ENCODE measurements around the gene FBXO46.
A peak's percentile ranks its signal among the peaks of the same experiment; 100 is the strongest.

Gene FBXO46

DNA sequence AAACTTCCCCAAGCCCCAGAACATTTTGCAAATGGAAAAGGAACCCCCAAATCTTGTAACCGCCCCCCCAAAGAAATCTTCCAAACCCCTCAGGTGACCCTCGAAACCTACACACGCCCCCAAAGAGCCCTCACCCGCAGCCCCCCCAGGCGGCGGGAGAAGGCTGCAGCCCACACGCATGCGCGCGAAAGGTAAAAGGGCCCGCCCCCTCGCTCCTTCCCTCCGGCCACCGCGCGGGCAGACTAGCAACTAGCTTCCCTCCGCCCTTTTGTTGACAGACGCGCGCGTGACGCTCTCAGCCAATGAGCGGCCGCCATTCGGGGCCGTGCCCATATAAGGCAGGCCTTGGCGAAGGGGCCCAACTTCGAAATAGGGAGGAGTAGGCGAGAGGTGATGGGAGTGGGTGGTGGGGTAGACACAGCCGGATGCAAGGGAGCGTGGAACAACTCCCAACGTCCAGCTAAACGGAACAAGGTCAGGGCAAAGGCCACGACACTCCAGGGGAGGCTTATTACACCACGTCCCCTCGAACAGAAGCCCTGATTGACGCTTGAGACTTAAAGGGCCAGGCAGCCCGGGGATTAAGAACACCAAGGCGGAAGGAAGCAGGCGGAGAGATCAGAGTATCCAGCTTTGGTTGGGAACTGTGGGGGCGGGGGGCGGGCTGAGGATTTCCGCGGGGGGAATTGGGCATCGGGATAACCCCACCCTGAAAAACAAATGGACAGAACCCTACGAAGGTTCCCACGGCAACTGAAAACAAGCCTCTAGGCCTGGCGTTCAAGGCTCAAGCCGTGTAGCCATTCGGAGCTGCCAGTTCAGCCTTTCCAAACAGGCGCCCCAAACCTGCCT lies 13.3 kb downstream of the FBXO46 start:
- H3K4me1 ChIP-seq (ENCODE audit: control insufficient read depth in 1 of 2, insufficient read depth in 2 of 2, low read length in 2 of 2), result peaks cover 14 to 19% of the 10 kb centered on the region in 2 donors
- peaks cover 0 to 13% of the 10 kb centered on the region in 2 donors for H3K36me3 ChIP-seq (ENCODE audit: control insufficient read depth in 1 of 2, insufficient read depth in 2 of 2, low read length in 2 of 2)
- peak overlapping the region; percentile 99 for H3K27ac ChIP-seq (ENCODE audit: low read length)
- H3K9me3 ChIP-seq (ENCODE audit: control insufficient read depth in 1 of 2, low read length in 2 of 2), result no peaks in the 10 kb centered on the region
- peak overlapping the region; percentile 75 to 79 for H3K4me3 ChIP-seq (ENCODE audit: low read depth in 1 of 2, low read length in 2 of 2)
- no peaks in the 10 kb centered on the region for H3K27me3 ChIP-seq (ENCODE audit: low read depth, low read length)

DNA sequence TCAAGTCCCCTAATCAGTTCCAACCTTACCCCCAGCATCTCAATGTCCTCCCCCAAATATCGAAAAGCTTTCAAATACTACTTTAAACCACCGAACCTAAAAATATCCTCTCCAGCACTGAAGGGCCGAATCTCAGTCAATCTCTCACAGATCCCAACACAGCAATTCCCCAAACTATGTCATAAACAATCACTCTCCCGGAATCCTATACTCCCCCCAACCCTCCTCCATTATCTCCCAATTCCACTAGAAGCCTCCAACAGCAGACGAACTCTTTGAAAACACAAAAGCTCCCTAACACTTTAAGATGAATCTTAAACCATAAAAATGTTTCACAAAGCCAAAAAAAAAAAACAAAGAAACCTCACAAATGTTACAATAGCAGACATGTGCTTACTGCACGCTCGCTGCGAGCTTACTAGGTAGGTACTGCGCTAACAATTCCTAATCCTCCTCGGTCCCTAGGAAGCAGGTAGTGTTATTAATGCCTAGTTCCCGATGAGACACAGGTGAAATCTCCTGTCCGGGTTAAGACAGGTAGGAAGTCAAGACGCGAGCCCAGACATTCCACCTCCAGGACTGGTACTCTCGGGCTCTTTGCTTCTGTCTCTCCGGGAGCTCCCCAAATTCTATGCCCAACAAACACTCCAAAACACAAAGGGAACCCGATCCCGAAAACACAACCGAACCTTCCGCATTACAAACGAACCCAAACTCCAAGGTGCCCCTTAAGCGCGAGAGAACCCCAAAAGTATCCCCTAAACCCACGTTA lies 14.2 kb downstream of the FBXO46 start:
- no peaks in the 10 kb centered on the region for H3K27me3 ChIP-seq (ENCODE audit: low read depth, low read length)
- no peaks in the 10 kb centered on the region for H3K9me3 ChIP-seq (ENCODE audit: control insufficient read depth in 1 of 2, low read length in 2 of 2)
- peaks cover 0 to 18% of the 10 kb centered on the region in 2 donors for H3K36me3 ChIP-seq (ENCODE audit: control insufficient read depth in 1 of 2, insufficient read depth in 2 of 2, low read length in 2 of 2)
- peak overlapping the region; percentile 90 for H3K27ac ChIP-seq (ENCODE audit: low read length)
- H3K4me1 ChIP-seq (ENCODE audit: control insufficient read depth in 1 of 2, insufficient read depth in 2 of 2, low read length in 2 of 2), result peaks cover 14 to 19% of the 10 kb centered on the region in 2 donors
- H3K4me3 ChIP-seq (ENCODE audit: low read depth in 1 of 2, low read length in 2 of 2), result peak overlapping the region; percentile 75 to 79

DNA sequence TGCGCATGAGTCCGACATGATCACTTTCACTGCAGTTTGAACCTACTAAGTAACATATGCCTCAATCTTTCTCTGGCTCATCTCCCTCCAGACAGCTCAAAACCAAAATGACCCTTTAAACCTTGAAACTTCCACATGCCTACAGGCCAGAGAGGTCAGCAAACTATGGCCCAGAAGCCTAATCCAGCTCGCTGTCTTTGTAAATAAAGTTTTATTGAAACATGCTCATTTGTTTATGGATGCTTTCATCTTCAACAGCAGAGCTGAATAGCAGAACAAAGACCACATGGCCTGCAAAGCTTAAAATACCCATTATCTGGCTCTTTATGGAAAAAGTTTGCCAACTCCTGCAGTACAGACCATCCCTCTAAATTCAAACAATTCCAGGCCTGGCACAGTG lies 15.6 kb downstream of the FBXO46 start:
- Histone ChIP-seq H3K36me3 (ENCODE audit: control insufficient read depth in 1 of 2, insufficient read depth in 2 of 2, low read length in 2 of 2) (peaks cover 0 to 22% of the 10 kb centered on the region in 2 donors), H3K4me3 (ENCODE audit: low read depth in 1 of 2, low read length in 2 of 2) (no peak overlapping the region), H3K27me3 (ENCODE audit: low read depth, low read length) (no peaks in the 10 kb centered on the region), H3K27ac (ENCODE audit: low read length) (no peak overlapping the region), H3K4me1 (ENCODE audit: control insufficient read depth in 1 of 2, insufficient read depth in 2 of 2, low read length in 2 of 2) (peaks cover 14 to 19% of the 10 kb centered on the region in 2 donors), H3K9me3 (ENCODE audit: control insufficient read depth in 1 of 2, low read length in 2 of 2) (no peaks in the 10 kb centered on the region)

DNA sequence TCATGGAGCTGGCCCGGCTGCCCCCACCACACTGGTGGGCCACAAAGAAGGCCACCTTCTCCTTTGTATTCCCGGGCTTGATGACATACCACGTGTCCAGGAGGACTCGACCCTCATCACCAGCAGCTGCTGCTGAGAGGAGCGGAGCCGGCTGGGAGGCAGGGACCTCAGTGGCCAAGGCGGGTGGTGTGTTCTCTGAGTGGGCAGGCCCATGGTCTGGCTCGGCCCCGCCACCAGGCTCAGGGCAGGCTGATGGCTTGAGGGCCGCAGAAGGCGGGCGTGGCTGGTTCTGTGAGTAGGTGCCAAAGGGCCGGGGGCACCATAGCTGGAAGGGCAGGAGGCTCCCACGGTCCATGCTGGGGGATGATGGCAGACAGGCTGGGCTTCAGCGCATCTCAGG lies 17.6 kb downstream of the FBXO46 start:
- Histone ChIP-seq H3K4me3 (ENCODE audit: low read depth in 1 of 2, low read length in 2 of 2) (no peak overlapping the region), H3K27me3 (ENCODE audit: low read depth, low read length) (no peaks in the 10 kb centered on the region), H3K27ac (ENCODE audit: low read length) (no peak overlapping the region), H3K36me3 (ENCODE audit: control insufficient read depth in 1 of 2, insufficient read depth in 2 of 2, low read length in 2 of 2) (peaks cover 0 to 22% of the 10 kb centered on the region in 2 donors), H3K9me3 (ENCODE audit: control insufficient read depth in 1 of 2, low read length in 2 of 2) (no peaks in the 10 kb centered on the region), H3K4me1 (ENCODE audit: control insufficient read depth in 1 of 2, insufficient read depth in 2 of 2, low read length in 2 of 2) (peaks cover 10 to 15% of the 10 kb centered on the region in 2 donors)

DNA sequence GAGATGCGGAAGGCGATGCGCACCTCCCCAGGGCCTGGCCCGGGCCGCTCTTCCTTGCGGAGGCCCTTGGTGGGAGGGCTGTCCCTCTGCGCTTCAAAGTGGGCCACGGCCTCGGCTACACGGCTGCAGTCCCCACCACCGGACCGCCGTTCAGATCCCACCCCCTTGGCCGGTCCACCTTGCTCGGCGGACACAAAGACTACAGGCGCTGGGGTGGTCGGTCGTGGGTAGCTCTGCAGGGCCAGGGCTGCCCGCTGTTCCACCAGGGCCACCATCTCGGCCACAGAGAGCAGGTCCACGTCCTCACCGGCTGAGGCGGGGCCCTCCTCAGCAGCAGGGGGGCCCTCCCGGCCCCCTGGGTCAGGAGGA lies 18.0 kb downstream of the FBXO46 start:
- H3K4me3 ChIP-seq (ENCODE audit: low read depth in 1 of 2, low read length in 2 of 2), result no peak overlapping the region
- peaks cover 0 to 22% of the 10 kb centered on the region in 2 donors for H3K36me3 ChIP-seq (ENCODE audit: control insufficient read depth in 1 of 2, insufficient read depth in 2 of 2, low read length in 2 of 2)
- peaks cover 7 to 11% of the 10 kb centered on the region in 2 donors for H3K4me1 ChIP-seq (ENCODE audit: control insufficient read depth in 1 of 2, insufficient read depth in 2 of 2, low read length in 2 of 2)
- H3K27me3 ChIP-seq (ENCODE audit: low read depth, low read length), result no peaks in the 10 kb centered on the region
- H3K9me3 ChIP-seq (ENCODE audit: control insufficient read depth in 1 of 2, low read length in 2 of 2), result no peaks in the 10 kb centered on the region
- H3K27ac ChIP-seq (ENCODE audit: low read length), result no peak overlapping the region

DNA sequence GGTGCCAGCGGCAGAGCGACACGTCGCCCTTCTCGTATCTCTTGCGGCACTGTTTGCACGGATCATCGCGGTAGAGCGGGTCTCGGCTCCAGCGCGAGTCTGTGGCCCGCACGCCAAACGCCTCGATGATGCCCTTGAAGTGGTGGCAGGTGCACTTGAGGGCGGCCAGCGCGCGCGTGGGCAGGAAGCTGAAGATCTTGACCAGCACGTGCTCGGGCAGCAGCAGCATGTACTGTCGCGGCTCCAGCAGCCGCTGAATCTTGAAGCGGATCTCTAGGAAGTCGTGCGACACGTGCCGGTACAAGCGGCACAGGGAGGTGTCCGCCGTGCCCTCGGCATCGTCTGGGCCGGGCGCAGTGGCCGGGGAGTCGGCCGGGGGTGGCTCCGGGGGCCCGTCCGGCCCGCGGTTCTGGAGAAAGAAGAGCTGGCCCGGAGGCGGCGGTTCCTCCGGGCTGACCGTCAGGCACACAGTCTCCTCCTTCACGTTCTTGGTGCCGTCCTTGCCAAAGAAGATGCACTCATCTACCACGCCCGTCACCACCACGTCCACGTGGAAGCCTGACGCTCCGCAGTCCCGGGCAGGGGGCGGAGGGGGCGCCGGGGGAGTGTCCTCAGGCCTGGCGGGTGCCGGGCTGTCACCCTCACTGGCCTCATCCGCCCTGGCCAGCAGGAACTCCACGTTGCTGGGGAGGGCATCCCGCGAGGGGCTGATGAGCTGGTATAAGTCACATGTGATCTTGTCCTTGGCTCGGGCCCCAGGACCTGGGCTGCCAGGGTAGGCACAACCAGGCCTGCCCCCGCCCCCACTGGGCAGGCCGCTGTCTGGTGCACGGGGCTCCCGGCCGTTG lies 18.6 kb downstream of the FBXO46 start:
- Histone ChIP-seq H3K4me3 (ENCODE audit: low read depth in 1 of 2, low read length in 2 of 2) (no peak overlapping the region), H3K27ac (ENCODE audit: low read length) (no peak overlapping the region)

DNA sequence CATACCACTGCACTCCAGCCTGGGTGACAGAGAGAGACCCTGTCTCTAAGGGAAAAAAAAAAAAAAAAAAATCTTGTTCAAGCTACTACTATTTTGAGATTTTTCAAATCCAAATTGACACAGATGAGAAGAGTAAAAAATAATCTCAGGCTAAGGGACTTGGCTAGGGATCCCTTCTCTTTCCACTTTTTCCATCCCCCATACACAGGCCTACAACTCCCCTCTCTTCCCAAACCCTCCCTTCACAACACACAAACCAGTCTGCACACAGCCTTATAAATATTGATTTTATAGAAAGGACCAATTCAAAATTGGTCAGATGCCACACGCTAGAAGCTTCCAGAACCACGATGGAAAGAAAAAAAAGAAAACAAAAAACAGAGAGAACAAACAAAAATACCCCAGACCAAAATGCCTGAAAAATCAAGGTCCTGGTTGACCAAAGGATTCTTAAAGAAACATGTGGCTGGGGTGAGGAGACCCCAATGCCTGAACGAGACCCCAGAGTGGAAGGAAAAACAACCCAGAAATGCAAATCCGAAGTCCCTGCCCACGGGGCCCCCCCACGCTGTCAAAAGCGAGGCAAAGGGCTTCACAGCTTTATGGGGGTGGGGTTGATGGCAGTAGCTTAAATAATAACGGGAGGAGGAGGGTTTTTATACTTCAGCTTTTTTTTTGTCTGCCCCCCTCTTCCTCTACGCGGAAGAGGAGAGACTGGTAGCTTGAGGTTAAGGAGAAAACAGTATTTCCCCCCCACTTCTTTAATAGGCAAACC lies 20.2 kb downstream of the FBXO46 start:
- no peaks in the 10 kb centered on the region for H3K9me3 ChIP-seq (ENCODE audit: control insufficient read depth in 1 of 2, low read length in 2 of 2)
- no peaks in the 10 kb centered on the region for H3K27me3 ChIP-seq (ENCODE audit: low read depth, low read length)
- no peak overlapping the region for H3K27ac ChIP-seq (ENCODE audit: low read length)
- H3K36me3 ChIP-seq (ENCODE audit: control insufficient read depth in 1 of 2, insufficient read depth in 2 of 2, low read length in 2 of 2), result peaks cover 0 to 22% of the 10 kb centered on the region in 2 donors
- no peaks in the 10 kb centered on the region for H3K4me1 ChIP-seq (ENCODE audit: control insufficient read depth in 1 of 2, insufficient read depth in 2 of 2, low read length in 2 of 2)
- no peak overlapping the region for H3K4me3 ChIP-seq (ENCODE audit: low read depth in 1 of 2, low read length in 2 of 2)

More for the DNA sequence above, 18.6 kb downstream of the FBXO46 start:
- Histone ChIP-seq H3K27me3 (ENCODE audit: low read depth, low read length) (no peaks in the 10 kb centered on the region), H3K4me1 (ENCODE audit: control insufficient read depth in 1 of 2, insufficient read depth in 2 of 2, low read length in 2 of 2) (peaks cover 7 to 11% of the 10 kb centered on the region in 2 donors), H3K9me3 (ENCODE audit: control insufficient read depth in 1 of 2, low read length in 2 of 2) (no peaks in the 10 kb centered on the region), H3K36me3 (ENCODE audit: control insufficient read depth in 1 of 2, insufficient read depth in 2 of 2, low read length in 2 of 2) (peaks cover 0 to 22% of the 10 kb centered on the region in 2 donors)

DNA sequence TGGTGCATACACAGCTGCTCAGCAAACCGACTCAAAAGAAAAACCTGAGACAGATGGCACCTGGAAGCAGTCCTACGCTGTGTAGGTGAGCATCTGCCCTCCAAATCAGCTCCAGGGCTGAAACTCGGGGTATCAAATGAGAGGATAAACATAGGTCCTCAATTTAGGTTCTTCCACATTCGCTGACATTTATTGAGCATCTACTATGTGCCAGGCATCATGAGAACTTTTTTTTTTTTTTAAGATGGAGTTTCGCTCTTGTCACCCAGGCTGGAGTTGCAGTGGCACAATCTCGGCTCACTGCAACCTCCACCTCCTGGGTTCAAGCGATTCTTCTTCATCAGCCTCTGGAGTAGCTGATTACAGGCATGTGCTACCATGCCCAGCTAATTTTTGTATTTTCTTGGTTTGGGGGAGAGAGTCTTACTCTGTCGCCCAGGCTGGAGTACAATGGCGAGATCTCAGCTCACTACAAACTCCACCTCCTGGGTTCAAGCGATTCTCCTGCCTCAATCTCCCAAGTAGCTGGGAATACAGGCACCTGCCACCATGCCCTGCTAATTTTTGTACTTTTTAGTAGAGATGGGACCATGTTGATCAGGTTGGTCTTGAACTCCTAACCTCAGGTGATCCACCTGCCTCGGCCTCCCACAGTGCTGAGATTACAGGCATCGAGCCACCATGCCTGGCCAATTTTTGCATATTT lies 24.8 kb downstream of the FBXO46 start:
- no peak overlapping the region for H3K27ac ChIP-seq (ENCODE audit: low read length)

DNA sequence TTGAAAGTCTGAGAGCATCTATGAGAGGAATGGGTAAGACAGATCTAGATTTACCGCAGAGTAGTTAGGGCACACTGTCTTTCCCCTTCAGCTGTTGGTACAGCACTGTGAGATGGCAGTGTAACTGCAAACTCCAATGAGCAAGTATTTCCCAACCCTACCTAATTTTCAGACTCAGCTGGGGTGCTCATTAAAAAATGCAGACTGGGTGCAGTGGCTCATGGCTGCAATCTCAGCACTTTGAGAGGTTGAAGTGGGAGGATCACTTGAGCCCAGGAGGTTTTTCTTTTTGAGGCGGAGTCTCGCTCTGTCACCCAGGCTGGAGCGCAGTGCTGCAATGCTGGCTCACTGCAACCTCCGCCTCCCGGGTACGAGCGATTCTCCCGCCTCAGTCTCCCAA lies 25.6 kb downstream of the FBXO46 start:
- H3K27me3 ChIP-seq (ENCODE audit: low read depth, low read length), result no peaks in the 10 kb centered on the region
- H3K4me3 ChIP-seq (ENCODE audit: low read depth in 1 of 2, low read length in 2 of 2), result no peak overlapping the region
- no peak overlapping the region for H3K27ac ChIP-seq (ENCODE audit: low read length)
- H3K36me3 ChIP-seq (ENCODE audit: control insufficient read depth in 1 of 2, insufficient read depth in 2 of 2, low read length in 2 of 2), result peaks cover 5 to 6% of the 10 kb centered on the region in 2 donors
- no peaks in the 10 kb centered on the region for H3K9me3 ChIP-seq (ENCODE audit: control insufficient read depth in 1 of 2, low read length in 2 of 2)
- H3K4me1 ChIP-seq (ENCODE audit: control insufficient read depth in 1 of 2, insufficient read depth in 2 of 2, low read length in 2 of 2), result no peaks in the 10 kb centered on the region

More for the DNA sequence above, 24.8 kb downstream of the FBXO46 start:
- no peaks in the 10 kb centered on the region for H3K4me1 ChIP-seq (ENCODE audit: control insufficient read depth in 1 of 2, insufficient read depth in 2 of 2, low read length in 2 of 2)
- H3K27me3 ChIP-seq (ENCODE audit: low read depth, low read length), result no peaks in the 10 kb centered on the region
- no peak overlapping the region for H3K4me3 ChIP-seq (ENCODE audit: low read depth in 1 of 2, low read length in 2 of 2)
- peaks cover 5 to 6% of the 10 kb centered on the region in 2 donors for H3K36me3 ChIP-seq (ENCODE audit: control insufficient read depth in 1 of 2, insufficient read depth in 2 of 2, low read length in 2 of 2)
- H3K9me3 ChIP-seq (ENCODE audit: control insufficient read depth in 1 of 2, low read length in 2 of 2), result no peaks in the 10 kb centered on the region

DNA sequence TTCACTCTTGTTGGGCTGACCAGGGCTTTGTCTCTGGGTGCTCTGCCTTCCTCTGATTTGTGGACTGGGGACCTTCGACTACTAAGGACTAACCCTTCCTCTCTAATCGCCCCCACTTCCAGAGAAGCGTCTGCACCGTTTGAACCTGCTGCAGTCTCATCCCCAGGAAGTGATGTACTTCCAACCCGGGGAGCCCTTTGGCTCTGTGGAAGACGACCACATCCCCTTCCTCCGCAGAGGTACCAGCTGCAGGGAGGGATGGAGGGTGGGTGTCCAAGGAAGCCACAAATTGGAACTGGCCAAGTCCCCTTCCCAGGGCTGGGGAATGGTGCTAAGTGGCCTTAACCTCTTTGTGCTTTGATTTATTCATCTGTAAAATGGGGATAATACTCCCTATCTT lies 29.0 kb downstream of the FBXO46 start:
- peaks cover 5 to 6% of the 10 kb centered on the region in 2 donors for H3K36me3 ChIP-seq (ENCODE audit: control insufficient read depth in 1 of 2, insufficient read depth in 2 of 2, low read length in 2 of 2)
- no peak overlapping the region for H3K4me3 ChIP-seq (ENCODE audit: low read depth in 1 of 2, low read length in 2 of 2)
- no peak overlapping the region for H3K27ac ChIP-seq (ENCODE audit: low read length)
- H3K4me1 ChIP-seq (ENCODE audit: control insufficient read depth in 1 of 2, insufficient read depth in 2 of 2, low read length in 2 of 2), result no peaks in the 10 kb centered on the region
- H3K27me3 ChIP-seq (ENCODE audit: low read depth, low read length), result no peaks in the 10 kb centered on the region
- no peaks in the 10 kb centered on the region for H3K9me3 ChIP-seq (ENCODE audit: control insufficient read depth in 1 of 2, low read length in 2 of 2)
